ENCODE measurements around the gene DICER1. TPM values are rescaled to one million over a fixed set of nuclear protein-coding genes. Genes with fewer than 3 reads are reported as not detected.

Gene DICER1
- total RNA-seq, 1 experiment from 2014 or later: 57.1 TPM

DNA sequence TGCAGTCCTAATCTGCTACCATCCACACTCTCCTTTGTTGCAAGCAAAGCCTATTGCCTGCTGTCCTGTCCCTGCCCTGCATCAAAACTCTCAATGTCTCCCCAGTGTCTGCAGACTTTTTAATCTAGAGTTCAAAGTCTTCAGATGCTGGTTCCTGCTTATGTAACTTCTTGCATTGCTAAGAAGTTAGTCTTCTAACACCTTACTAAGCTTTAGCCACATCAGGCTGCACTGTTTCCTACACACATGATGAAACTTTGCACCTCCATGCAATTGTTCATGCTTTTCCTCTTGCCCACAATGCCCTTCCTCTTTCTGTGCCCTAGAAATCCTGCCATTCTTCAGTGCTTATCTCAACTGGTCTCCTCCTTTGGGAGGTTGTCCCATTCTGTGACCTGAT, 16.2 kb upstream of the DICER1 start:
- no peak for DNase-seq (ENCODE audit: low spot score)
- CTCF ChIA-PET: no interaction called here
- TF ChIP-seq, protein P1, sequence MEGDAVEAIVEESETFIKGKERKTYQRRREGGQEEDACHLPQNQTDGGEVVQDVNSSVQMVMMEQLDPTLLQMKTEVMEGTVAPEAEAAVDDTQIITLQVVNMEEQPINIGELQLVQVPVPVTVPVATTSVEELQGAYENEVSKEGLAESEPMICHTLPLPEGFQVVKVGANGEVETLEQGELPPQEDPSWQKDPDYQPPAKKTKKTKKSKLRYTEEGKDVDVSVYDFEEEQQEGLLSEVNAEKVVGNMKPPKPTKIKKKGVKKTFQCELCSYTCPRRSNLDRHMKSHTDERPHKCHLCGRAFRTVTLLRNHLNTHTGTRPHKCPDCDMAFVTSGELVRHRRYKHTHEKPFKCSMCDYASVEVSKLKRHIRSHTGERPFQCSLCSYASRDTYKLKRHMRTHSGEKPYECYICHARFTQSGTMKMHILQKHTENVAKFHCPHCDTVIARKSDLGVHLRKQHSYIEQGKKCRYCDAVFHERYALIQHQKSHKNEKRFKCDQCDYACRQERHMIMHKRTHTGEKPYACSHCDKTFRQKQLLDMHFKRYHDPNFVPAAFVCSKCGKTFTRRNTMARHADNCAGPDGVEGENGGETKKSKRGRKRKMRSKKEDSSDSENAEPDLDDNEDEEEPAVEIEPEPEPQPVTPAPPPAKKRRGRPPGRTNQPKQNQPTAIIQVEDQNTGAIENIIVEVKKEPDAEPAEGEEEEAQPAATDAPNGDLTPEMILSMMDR (conservative IDR thresholded peaks at IDR 0.05; ENCODE audit: low read depth, low read length): no peak
- TF ChIP-seq EZH2 (IDR thresholded peaks at IDR 0.05; ENCODE audit: borderline replicate concordance, low read depth, low read length, poor library complexity, severe bottlenecking): no peak
- BruUV-seq (replicated peaks): no TSS peak
- Histone ChIP-seq H3K4me1 (ENCODE audit: insufficient read depth, low read length, poor library complexity, severe bottlenecking) (no peaks in the 10 kb centered on the region), H3K9me3 (ENCODE audit: low read depth, low read length, poor library complexity, severe bottlenecking) (no peaks in the 10 kb centered on the region), H3K36me3 (ENCODE audit: insufficient read depth, low read length, poor library complexity, severe bottlenecking) (no peaks in the 10 kb centered on the region), H3K4me3 (ENCODE audit: low read depth, low read length, poor library complexity, severe bottlenecking) (no peak overlapping the region), H3K27me3 (replicated peaks; ENCODE audit: insufficient read depth, low read depth, low read length, poor library complexity) (no peaks in the 10 kb centered on the region), H3K27ac (ENCODE audit: low read depth, low read length, poor library complexity, severe bottlenecking) (no peak overlapping the region)
- intact Hi-C loops (cut with micrococcal nuclease; ENCODE audit: unreplicated experiment): no loop called here
- POLR2A ChIA-PET (ENCODE audit: low non-redundant PET): no interaction called here

GRCh38 chr14:95167177-95167576, 9.8 kb upstream of the DICER1 start:
- TF ChIP-seq, protein P1 (conservative IDR thresholded peaks at IDR 0.05; ENCODE audit: low read depth, low read length): no peak
- no peak for TF ChIP-seq EZH2 (IDR thresholded peaks at IDR 0.05; ENCODE audit: borderline replicate concordance, low read depth, low read length, poor library complexity, severe bottlenecking)
- no peaks in the 10 kb centered on the region for H3K9me3 ChIP-seq (ENCODE audit: low read depth, low read length, poor library complexity, severe bottlenecking)
- H3K27me3 ChIP-seq (replicated peaks; ENCODE audit: insufficient read depth, low read depth, low read length, poor library complexity): no peaks in the 10 kb centered on the region
- no peak overlapping the region for H3K27ac ChIP-seq (ENCODE audit: low read depth, low read length, poor library complexity, severe bottlenecking)
- DNase-seq (ENCODE audit: low spot score): no peak
- intact Hi-C loops (cut with micrococcal nuclease; ENCODE audit: unreplicated experiment): no loop called here
- CTCF ChIA-PET: interaction anchor here (0.7 kb wide), 1 partner anchor 1988 kb away, joined by 3 read pairs; no protein-coding TSS in a partner anchor
- H3K4me3 ChIP-seq (ENCODE audit: low read depth, low read length, poor library complexity, severe bottlenecking): no peak overlapping the region
- H3K4me1 ChIP-seq (ENCODE audit: insufficient read depth, low read length, poor library complexity, severe bottlenecking): no peaks in the 10 kb centered on the region
- no peaks in the 10 kb centered on the region for H3K36me3 ChIP-seq (ENCODE audit: insufficient read depth, low read length, poor library complexity, severe bottlenecking)
- no TSS peak for BruUV-seq (replicated peaks)
- POLR2A ChIA-PET (ENCODE audit: low non-redundant PET): no interaction called here

GRCh38 chr14:95165517-95165916, 8.2 kb upstream of the DICER1 start:
- POLR2A ChIA-PET (ENCODE audit: low non-redundant PET): no interaction called here
- CTCF ChIA-PET: no interaction called here
- TF ChIP-seq, protein P1 (conservative IDR thresholded peaks at IDR 0.05; ENCODE audit: low read depth, low read length): no peak
- TF ChIP-seq EZH2 (IDR thresholded peaks at IDR 0.05; ENCODE audit: borderline replicate concordance, low read depth, low read length, poor library complexity, severe bottlenecking): no peak
- DNase-seq (ENCODE audit: low spot score): no peak
- no TSS peak for BruUV-seq (replicated peaks)
- intact Hi-C loops (cut with micrococcal nuclease; ENCODE audit: unreplicated experiment): no loop called here
- Histone ChIP-seq H3K27ac (ENCODE audit: low read depth, low read length, poor library complexity, severe bottlenecking) (no peak overlapping the region), H3K27me3 (replicated peaks; ENCODE audit: insufficient read depth, low read depth, low read length, poor library complexity) (no peaks in the 10 kb centered on the region), H3K9me3 (ENCODE audit: low read depth, low read length, poor library complexity, severe bottlenecking) (no peaks in the 10 kb centered on the region), H3K4me3 (ENCODE audit: low read depth, low read length, poor library complexity, severe bottlenecking) (no peak overlapping the region), H3K36me3 (ENCODE audit: insufficient read depth, low read length, poor library complexity, severe bottlenecking) (no peaks in the 10 kb centered on the region), H3K4me1 (ENCODE audit: insufficient read depth, low read length, poor library complexity, severe bottlenecking) (no peaks in the 10 kb centered on the region)
